HG02763 (cell line): ENCODE measurements around the gene SYNDIG1.

Source experiments
- ATAC-seq: cut with Tn5 transposase; IDR thresholded peaks from one replicate; pipeline ENCODE4 v1.9.1; 2021; ENCODE audit warnings: mild to moderate bottlenecking, moderate library complexity; ENCODE audit not compliant: unreplicated experiment

SYNDIG1 gene

DNA sequence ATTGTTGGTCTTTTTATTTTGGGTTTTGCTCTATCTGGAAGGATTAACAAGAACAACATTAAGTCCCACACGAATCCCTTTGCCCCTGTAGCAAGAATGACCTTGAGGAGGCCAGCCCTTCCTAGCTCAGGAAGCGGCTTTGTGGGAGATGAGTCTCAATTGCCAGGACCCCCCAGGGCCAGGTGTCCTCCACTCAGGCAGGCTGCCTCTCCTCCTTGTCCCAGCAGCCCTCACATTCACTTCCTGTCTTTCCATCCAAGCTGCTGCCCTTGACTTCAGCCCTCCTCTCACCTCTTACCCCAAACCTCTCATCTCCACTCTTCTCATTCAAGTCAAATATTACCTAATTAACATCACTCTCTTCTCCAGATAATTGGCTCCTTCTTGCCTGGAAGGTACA is 22.6 kb upstream of the SYNDIG1 start:
- ATAC-seq: no peak

DNA sequence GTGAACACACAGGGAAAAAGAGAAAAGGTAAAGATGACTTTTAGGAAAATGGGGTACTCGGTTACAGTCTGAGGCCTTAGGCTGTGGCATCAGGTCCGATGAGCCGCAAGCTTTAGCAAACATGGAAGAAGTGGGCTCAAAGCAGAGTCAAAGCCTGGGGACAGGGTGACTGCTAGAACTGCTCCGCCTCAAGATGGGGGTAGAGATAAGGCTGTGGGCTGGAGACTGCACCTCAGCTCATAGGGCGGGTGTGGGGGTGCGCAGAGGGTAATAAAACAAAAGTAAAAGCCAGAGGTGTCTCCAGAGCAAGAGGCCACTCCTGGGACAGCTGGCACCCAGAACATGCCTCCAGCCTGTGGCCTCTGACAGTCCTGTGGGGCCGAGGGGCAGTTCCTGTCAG is 21.3 kb upstream of the SYNDIG1 start:
- no peak for ATAC-seq

- no peak for ATAC-seq
Observed at GRCh38 chr20:24449026-24449720, 20.3 kb upstream of the SYNDIG1 start.

- ATAC-seq: no peak
Observed at GRCh38 chr20:24450177-24450576, 19.3 kb upstream of the SYNDIG1 start.

DNA sequence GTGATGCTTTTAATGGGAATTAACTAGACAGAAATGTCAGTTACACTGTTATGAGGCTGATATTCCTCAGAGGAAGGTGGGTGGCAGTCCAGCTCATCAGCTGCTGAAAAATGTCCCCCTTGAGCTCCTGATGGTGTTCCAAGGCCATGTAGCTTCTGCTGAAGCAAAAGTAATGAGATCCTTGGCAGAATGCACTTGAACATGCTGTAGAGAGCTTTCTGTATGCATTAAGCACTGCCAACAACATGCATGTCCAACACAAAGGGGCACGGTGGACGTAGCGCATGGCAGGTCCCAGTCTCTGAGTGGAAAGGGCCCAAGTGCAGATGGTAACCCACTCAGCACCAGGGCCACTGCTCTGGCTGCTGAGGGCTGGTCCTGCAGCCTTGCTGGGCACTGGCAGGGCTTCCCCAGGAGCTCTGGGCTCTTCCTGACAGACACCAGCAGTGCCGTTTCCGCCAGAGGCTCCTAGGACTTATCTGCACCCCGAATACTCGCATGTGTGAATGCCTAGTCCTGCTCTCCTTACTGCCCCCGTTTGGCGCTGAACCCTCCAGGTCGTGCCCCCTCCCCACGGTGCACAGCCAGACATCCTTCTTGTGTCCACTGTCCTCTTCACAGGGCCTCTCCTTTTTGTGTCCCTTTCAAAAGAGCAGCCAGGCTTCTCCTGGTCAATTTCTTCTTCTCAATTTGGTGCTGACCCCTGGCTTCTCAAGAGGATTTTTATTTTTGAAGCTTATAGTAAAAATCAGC is 18.6 kb upstream of the SYNDIG1 start:
- no peak for ATAC-seq

- ATAC-seq: no peak
Observed at GRCh38 chr20:24451428-24451827, 18.0 kb upstream of the SYNDIG1 start.

GRCh38 chr20:24452016-24452415 is 17.4 kb upstream of the SYNDIG1 start:
- no peak for ATAC-seq

DNA sequence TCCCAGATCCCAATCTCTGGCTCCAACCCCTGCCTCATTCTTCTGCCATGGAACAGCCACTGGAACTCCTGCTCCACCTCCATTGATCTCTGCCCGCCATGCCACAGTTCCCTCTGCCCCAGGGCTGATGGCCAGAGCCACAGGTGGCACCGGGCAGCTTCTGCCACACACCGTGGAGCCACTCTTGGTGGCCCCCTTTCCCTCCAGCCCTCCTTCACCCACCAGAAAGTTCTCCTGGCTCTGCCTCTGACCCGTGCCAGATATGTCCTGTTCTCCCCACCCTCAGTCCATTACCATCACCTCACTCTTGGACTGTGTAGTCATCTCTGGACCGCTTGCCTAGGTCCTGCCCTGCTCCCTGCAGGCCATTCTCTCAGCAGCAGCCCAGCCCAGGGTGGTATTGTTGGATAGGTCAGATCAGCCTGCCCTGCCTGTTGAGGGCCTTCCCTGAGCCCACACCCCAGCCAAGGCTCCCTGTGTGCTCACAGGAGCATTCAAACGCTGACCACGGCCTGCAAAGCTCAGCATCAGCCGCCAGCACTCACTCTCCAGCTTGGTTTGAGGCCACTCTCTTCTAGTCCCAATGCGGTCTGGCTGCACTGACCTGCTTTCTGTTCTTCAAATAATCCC is 16.8 kb upstream of the SYNDIG1 start:
- no peak for ATAC-seq

DNA sequence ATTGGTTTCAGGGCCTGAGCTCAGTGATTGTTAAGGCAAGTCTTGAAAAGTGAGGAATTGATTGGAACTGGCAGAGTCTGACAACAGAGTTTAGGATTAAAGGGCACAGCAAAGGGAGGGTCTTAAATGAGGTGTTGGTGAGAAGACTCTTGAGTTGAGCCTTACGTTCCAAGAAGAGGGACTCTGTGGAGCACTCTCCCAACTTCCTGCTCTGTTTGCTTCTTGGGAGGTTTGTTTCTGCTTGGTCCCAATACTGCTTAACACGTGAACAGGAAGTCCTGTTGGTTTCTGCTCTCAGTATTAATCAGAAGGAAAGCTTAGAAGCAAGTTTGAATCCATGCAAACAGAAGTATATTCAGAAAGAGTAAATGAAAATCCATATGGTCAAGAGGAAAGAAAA is 15.6 kb upstream of the SYNDIG1 start:
- no peak for ATAC-seq

DNA sequence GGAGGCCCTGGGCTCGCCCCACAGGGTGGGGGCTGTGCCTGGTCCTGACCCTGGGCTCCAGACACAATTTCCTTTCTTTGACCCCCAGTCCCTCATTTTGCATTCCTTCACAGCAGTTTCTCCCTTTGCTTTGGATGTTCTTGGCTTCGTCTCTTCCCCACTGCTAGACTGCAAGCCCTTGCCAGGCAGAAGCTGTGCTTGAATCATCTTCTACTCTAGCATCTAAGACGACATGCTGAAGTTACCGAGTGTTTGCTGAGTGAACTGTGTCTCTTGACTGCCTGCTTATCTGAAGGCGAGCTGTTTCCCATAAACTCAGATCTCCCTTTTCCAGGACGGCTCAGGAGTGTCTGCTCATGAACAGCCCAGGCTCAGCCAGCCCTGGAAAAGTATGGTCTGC is 14.3 kb upstream of the SYNDIG1 start:
- no peak for ATAC-seq

GRCh38 chr20:24456398-24456781 is 13.0 kb upstream of the SYNDIG1 start:
- ATAC-seq: no peak

DNA sequence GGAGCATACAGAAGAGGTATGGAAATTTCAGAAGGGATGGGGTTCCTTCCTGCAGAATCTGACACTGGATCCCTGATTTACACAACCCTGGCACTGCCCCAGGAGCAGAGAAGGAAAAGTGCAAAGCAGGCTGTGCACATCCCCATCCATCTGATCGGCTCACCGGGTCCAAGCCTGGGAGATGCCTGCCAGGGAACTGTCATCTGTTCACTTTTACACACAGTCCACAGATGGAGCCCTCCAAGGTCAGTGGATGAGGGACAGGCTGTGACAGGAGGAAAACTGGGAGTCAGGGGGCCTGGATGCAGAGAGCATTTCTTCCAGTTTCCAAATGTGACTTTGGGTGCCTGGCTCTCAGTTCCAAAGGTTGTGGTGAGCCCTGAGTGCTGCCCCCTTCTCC is 11.0 kb upstream of the SYNDIG1 start:
- no peak for ATAC-seq

GRCh38 chr20:24459733-24460132 is 9.7 kb upstream of the SYNDIG1 start:
- no peak for ATAC-seq

GRCh38 chr20:24460712-24461111 is 8.7 kb upstream of the SYNDIG1 start:
- no peak for ATAC-seq

- no peak for ATAC-seq
Observed at GRCh38 chr20:24461848-24462247, 7.6 kb upstream of the SYNDIG1 start.

GRCh38 chr20:24462460-24463010 is 6.9 kb upstream of the SYNDIG1 start:
- no peak for ATAC-seq

- ATAC-seq: no peak
Observed at GRCh38 chr20:24465159-24465558, 4.3 kb upstream of the SYNDIG1 start.

- no peak for ATAC-seq
Observed at GRCh38 chr20:24465730-24466129, 3.7 kb upstream of the SYNDIG1 start.

DNA sequence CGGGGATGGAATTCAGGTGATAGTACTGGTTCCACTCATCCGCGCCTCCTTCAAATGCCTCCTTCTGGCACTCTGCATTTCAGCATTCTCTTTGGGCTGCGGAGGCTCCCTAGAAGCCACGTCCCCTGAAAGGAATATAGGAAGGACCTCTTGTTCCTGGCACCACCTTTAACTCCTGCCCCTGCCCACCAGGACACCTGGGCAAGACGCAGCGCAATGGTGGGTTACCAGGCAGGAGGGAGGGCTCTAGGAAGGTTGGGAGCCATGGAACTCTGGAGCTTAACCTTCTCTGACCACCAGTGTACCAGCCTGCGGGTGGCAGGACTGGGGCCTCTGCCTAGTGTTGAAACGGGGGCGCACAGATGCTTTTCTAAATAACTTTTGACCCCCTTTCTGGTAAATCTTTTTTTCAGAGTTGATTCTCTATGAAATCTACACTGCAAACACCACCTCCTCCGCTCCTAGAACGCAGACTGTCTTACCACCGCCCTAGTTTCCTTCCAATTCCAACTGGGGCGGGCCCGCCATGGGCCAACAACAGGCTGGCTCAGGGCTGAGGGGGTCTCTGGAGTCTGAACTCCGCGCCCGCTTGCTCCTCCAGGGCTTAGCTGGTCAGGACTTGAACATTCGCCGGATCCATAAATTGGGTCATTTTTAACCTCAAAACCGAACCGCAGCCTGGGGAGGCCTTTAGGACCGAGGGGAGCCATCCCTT is 871 bp upstream of the SYNDIG1 start:
- ATAC-seq: no peak

- no peak for ATAC-seq
Observed at GRCh38 chr20:24469894-24470745, 691 bp downstream of the SYNDIG1 start.
